Measurements from ENCODE around the gene CEP192. TPM values are rescaled to one million over a fixed set of nuclear protein-coding genes. Genes with fewer than 3 reads are reported as not detected.

The CEP192 gene
- total RNA-seq, 2 experiments from 2014 or later = 26.2 to 27.5 TPM

DNA sequence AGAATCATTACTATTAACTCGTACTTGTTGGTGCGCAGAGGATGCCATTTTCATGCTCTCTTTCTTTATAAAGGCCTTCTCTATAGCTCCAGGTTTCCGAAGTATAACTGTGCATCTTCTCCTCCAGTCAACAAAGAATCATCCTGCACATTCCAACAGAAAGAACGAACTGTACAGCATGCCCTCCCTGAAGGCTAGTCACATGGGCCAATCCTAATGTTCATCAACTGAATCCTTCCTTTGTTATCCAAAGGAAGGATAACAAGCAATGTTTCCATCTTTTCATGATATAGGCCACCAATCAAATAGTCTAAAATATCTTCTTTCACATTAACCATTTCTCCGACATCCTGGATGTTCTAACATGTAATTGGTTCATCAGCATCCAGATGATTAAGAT, 160.5 kb downstream of the CEP192 start:
- no peak overlapping the region for H3K27ac Mint-ChIP-seq
- H3K36me3 Mint-ChIP-seq = peaks cover 11% of the 10 kb centered on the region
- peaks cover 13% of the 10 kb centered on the region for H3K9me3 Mint-ChIP-seq
- H3K4me3 Mint-ChIP-seq = no peak overlapping the region
- DNase-seq = no peak
- H3K27me3 Mint-ChIP-seq = no peaks in the 10 kb centered on the region
- no peaks in the 10 kb centered on the region for H3K4me1 Mint-ChIP-seq

- DNase-seq = no peak
- Mint-ChIP-seq H3K27ac (no peak overlapping the region), H3K4me3 (no peak overlapping the region), H3K9me3 (peaks cover 20% of the 10 kb centered on the region), H3K27me3 (no peaks in the 10 kb centered on the region), H3K4me1 (no peaks in the 10 kb centered on the region), H3K36me3 (peaks cover 19% of the 10 kb centered on the region)
Measured at GRCh38 chr18:13158428-13158827, 167.3 kb downstream of the CEP192 start.

DNA sequence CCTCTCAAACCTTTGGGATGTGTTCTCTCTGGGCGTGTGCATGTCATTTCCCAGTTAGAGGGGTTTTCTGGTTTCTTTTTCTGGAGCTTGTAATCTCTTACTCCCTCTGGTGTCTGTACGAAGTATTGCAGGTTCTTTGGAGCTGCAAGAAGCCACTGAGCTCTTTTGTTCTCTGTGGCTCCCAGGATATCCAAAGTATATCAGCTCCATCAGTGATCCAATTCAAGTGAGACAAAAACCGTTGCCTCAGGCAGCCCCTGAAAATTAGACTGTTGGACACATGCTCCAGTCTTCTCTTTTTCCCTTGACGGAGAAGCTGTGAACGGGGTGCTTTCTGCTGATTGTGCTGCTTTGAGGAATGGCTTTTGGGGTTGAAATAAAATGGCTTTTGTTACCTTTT, 168.4 kb downstream of the CEP192 start:
- Mint-ChIP-seq H3K36me3 (peaks cover 19% of the 10 kb centered on the region), H3K27ac (no peak overlapping the region), H3K27me3 (no peaks in the 10 kb centered on the region), H3K4me3 (no peak overlapping the region), H3K9me3 (peaks cover 18% of the 10 kb centered on the region), H3K4me1 (no peaks in the 10 kb centered on the region)
- no peak for DNase-seq

- Mint-ChIP-seq H3K4me1 (no peaks in the 10 kb centered on the region), H3K27ac (no peak overlapping the region), H3K4me3 (no peak overlapping the region), H3K27me3 (no peaks in the 10 kb centered on the region), H3K9me3 (peaks cover 11% of the 10 kb centered on the region), H3K36me3 (peaks cover 11% of the 10 kb centered on the region)
- DNase-seq = no peak
Measured at GRCh38 chr18:13161276-13161899, 170.2 kb downstream of the CEP192 start.

- DNase-seq = no peak
- Mint-ChIP-seq H3K4me3 (no peak overlapping the region), H3K27ac (no peak overlapping the region), H3K27me3 (no peaks in the 10 kb centered on the region), H3K4me1 (no peaks in the 10 kb centered on the region), H3K36me3 (peaks cover 2% of the 10 kb centered on the region), H3K9me3 (peaks cover 12% of the 10 kb centered on the region)
Measured at GRCh38 chr18:13163167-13163927, 172.2 kb downstream of the CEP192 start.

- no peak for DNase-seq
- Mint-ChIP-seq H3K27me3 (no peaks in the 10 kb centered on the region), H3K36me3 (no peaks in the 10 kb centered on the region), H3K27ac (no peak overlapping the region), H3K4me1 (no peaks in the 10 kb centered on the region), H3K9me3 (peaks cover 10% of the 10 kb centered on the region), H3K4me3 (no peak overlapping the region)
Measured at GRCh38 chr18:13164406-13164805, 173.2 kb downstream of the CEP192 start.

GRCh38 chr18:13165636-13166423, 174.7 kb downstream of the CEP192 start:
- Mint-ChIP-seq H3K27ac (no peak overlapping the region), H3K9me3 (peaks cover 10% of the 10 kb centered on the region), H3K4me1 (no peaks in the 10 kb centered on the region), H3K36me3 (no peaks in the 10 kb centered on the region), H3K4me3 (no peak overlapping the region), H3K27me3 (no peaks in the 10 kb centered on the region)
- DNase-seq = no peak

DNA sequence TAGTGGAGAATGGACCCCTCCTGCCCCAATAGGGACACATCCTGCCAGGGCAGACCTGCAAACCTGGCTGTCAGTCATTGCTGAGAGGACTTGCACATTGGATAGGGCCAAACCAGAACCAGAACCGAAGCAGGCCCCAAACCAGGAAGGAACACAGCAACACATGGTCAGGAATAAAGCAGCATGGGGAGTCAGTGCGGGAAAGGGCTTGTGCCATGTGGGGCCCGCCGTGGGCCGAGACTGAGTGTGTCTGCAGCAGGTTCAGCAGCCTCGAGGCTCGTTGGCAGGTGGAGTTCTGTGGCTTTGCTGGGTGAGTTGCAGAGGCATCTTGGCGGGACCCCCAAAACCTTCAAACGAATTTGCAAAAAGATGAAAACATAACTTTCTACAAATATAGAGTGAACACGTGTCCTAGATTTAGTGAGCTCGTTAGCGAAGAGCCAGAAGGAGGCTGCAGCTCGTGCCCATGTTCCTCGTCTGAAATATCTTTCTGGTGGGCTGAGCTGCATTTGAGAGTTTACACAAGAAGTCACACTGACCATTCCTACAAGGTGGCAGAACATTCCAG, 182.5 kb downstream of the CEP192 start:
- Mint-ChIP-seq H3K27ac (no peak overlapping the region), H3K4me1 (peaks cover 11% of the 10 kb centered on the region), H3K9me3 (no peaks in the 10 kb centered on the region), H3K4me3 (no peak overlapping the region), H3K36me3 (no peaks in the 10 kb centered on the region), H3K27me3 (no peaks in the 10 kb centered on the region)
- no peak for DNase-seq

Other genes starting within 250 kb of the CEP192 start
- gene PTPN2, start 107.1 kb upstream of the CEP192 start, total RNA-seq = 10 to 100 TPM; 50.9 to 57.2 TPM
- gene SEH1L, start 43.4 kb upstream of the CEP192 start, total RNA-seq = 100 to 1,000 TPM; 146 to 155 TPM
- gene LDLRAD4, start 227.4 kb downstream of the CEP192 start, total RNA-seq = 10 to 100 TPM; 27.4 to 27.5 TPM

All from activated naive CD8-positive, alpha-beta T cell treated with anti-CD3 and anti-CD28 coated beads for 36 hours (primary cell).